ENCODE results near the gene RPA1. TPM values are rescaled to one million over a fixed set of nuclear protein-coding genes. Genes with fewer than 3 reads are reported as not detected.

RPA1 gene
- total RNA-seq, 1 experiment from 2014 or later: 198 TPM

GRCh38 chr17:1782171-1782567, 47.6 kb upstream of the RPA1 start:
- POLR2A ChIA-PET: no interaction called here
- peaks cover 18 to 42% of the 10 kb centered on the region in 2 experiments for H3K36me3 ChIP-seq (ENCODE audit: control insufficient read depth in 1 of 2, insufficient read depth in 2 of 2, low read length in 2 of 2)

More at GRCh38 chr17:1782171-1782567, 47.6 kb upstream of the RPA1 start:
- H3K4me3 ChIP-seq (replicated peaks in 1 of 2; ENCODE audit: low read depth in 1 of 2, low read length in 2 of 2): no peak overlapping the region
- no TSS peak for BruUV-seq (replicated peaks)
- ChIA-PET CTCF (no interaction called here), RAD21 (ENCODE audit: low non-redundant PET in 1 of 2, low total read pairs in 2 of 2, uncharacterized antibody in 2 of 2, unreplicated experiment in 2 of 2) (no interaction called here)
- no peaks in the 10 kb centered on the region for H4K20me1 ChIP-seq (ENCODE audit: insufficient read depth)
- H3K27ac ChIP-seq (ENCODE audit: low read depth, low read length): no peak overlapping the region
- no peaks in the 10 kb centered on the region; the same call in 1 of the 2 replicates for H3K79me2 ChIP-seq (ENCODE audit: insufficient read depth, low read length)
- H3K9me3 ChIP-seq (ENCODE audit: control insufficient read depth in 1 of 2, insufficient read depth in 1 of 2, low read depth in 1 of 2, low read length in 2 of 2): no peaks in the 10 kb centered on the region
- ATAC-seq (no peak), DNase-seq (ENCODE audit: low read depth, low spot score) (no peak)
- H3K4me2 ChIP-seq (ENCODE audit: low read length): no peak overlapping the region
- TF ChIP-seq ATF3 (IDR thresholded peaks at IDR 0.05): no peak
- TF ChIP-seq REST (IDR thresholded peaks at IDR 0.05; ENCODE audit: low read depth): no peak
- TF ChIP-seq ZNF274 (IDR thresholded peaks at IDR 0.05; ENCODE audit: low read depth, low read length): no peak
- TF ChIP-seq MAX (IDR thresholded peaks at IDR 0.05): no peak
- TF ChIP-seq CBX3 (IDR thresholded peaks at IDR 0.05; ENCODE audit: low read depth): no peak
- TF ChIP-seq POLR2AphosphoS5 (IDR thresholded peaks at IDR 0.05; ENCODE audit: low read depth, low read length): no peak
- no peak for TF ChIP-seq JUND (IDR thresholded peaks at IDR 0.05)
- no peak for TF ChIP-seq EZH2 (IDR thresholded peaks at IDR 0.05)
- no peak for TF ChIP-seq CEBPB (IDR thresholded peaks at IDR 0.05; ENCODE audit: low read depth)
- no peak for TF ChIP-seq RAD21 (IDR thresholded peaks at IDR 0.05; ENCODE audit: low read depth)
- no peak overlapping the region for H3K9ac ChIP-seq (ENCODE audit: low read length)
- no peaks in the 10 kb centered on the region for H3K27me3 ChIP-seq (ENCODE audit: insufficient read depth, low read length)
- peaks cover 2 to 9% of the 10 kb centered on the region in 2 experiments for H3K4me1 ChIP-seq (ENCODE audit: control insufficient read depth in 1 of 2, insufficient read depth in 2 of 2, low read length in 2 of 2)
- intact Hi-C loops (cut with micrococcal nuclease): no loop called here
- H2AFZ ChIP-seq (ENCODE audit: low read depth, low read length, poor library complexity, severe bottlenecking): no peak overlapping the region
- H3K9me2 ChIP-seq (ENCODE audit: insufficient read depth): no peaks in the 10 kb centered on the region
